ENCODE data around the gene XCR1. TPM values are rescaled to one million over a fixed set of nuclear protein-coding genes. Genes with fewer than 3 reads are reported as not detected.
A peak's percentile ranks its signal among the peaks of the same experiment; 100 is the strongest.

Gene XCR1
- total and polyA plus RNA-seq, 2 donors: 4.2 to 5.7 TPM

GRCh38 chr3:45976191-45977091, 50.8 kb downstream of the XCR1 start:
- Histone ChIP-seq H3K4me1 (ENCODE audit: control insufficient read depth in 2 of 2, insufficient read depth in 2 of 2, low read length in 2 of 2) (peaks cover 77 to 89% of the 10 kb centered on the region in 2 donors), H3K4me3 (ENCODE audit: low read length in 2 of 2) (no peak overlapping the region), H3K27ac (ENCODE audit: low read depth in 1 of 2, low read length in 1 of 2) (peak overlapping the region; percentile 82 to 96), H3K9me3 (ENCODE audit: control insufficient read depth in 2 of 2, insufficient read depth in 1 of 2, low read length in 1 of 2) (no peaks in the 10 kb centered on the region), H3K36me3 (ENCODE audit: control insufficient read depth in 2 of 2, insufficient read depth in 2 of 2, low read length in 1 of 2) (peaks cover 26 to 71% of the 10 kb centered on the region in 2 donors), H3K27me3 (ENCODE audit: control insufficient read depth in 2 of 2, insufficient read depth in 1 of 2, low read length in 1 of 2) (no peaks in the 10 kb centered on the region)
- peak in 2 of 9 donors; percentile 63 to 82 for DNase-seq (ENCODE audit: low read depth in 6 of 9, low spot score in 9 of 9)
- WGBS: 26% methylated on average over 6 of the region's 6 CpGs

- peaks cover 19 to 70% of the 10 kb centered on the region in 2 donors for H3K36me3 ChIP-seq (ENCODE audit: control insufficient read depth in 2 of 2, insufficient read depth in 2 of 2, low read length in 1 of 2)
- no peak overlapping the region for H3K4me3 ChIP-seq (ENCODE audit: low read length in 2 of 2)
- WGBS: 11% methylated on average over 5 of the region's 5 CpGs
- peak overlapping the region; percentile 82 to 96 for H3K27ac ChIP-seq (ENCODE audit: low read depth in 1 of 2, low read length in 1 of 2)
- H3K4me1 ChIP-seq (ENCODE audit: control insufficient read depth in 2 of 2, insufficient read depth in 2 of 2, low read length in 2 of 2): peaks cover 70 to 82% of the 10 kb centered on the region in 2 donors
- H3K9me3 ChIP-seq (ENCODE audit: control insufficient read depth in 2 of 2, insufficient read depth in 1 of 2, low read length in 1 of 2): no peaks in the 10 kb centered on the region
- DNase-seq (ENCODE audit: low read depth in 6 of 9, low spot score in 9 of 9): peak in 1 of 9 donors; percentile 75
- H3K27me3 ChIP-seq (ENCODE audit: control insufficient read depth in 2 of 2, insufficient read depth in 1 of 2, low read length in 1 of 2): no peaks in the 10 kb centered on the region
These were observed 51.6 kb downstream of the XCR1 start for GRCh38 chr3:45975686-45976085.

- Histone ChIP-seq H3K4me3 (ENCODE audit: low read length in 2 of 2) (no peak overlapping the region), H3K9me3 (ENCODE audit: control insufficient read depth in 2 of 2, insufficient read depth in 1 of 2, low read length in 1 of 2) (no peaks in the 10 kb centered on the region), H3K27me3 (ENCODE audit: control insufficient read depth in 2 of 2, insufficient read depth in 1 of 2, low read length in 1 of 2) (no peaks in the 10 kb centered on the region), H3K36me3 (ENCODE audit: control insufficient read depth in 2 of 2, insufficient read depth in 2 of 2, low read length in 1 of 2) (peaks cover 26 to 74% of the 10 kb centered on the region in 2 donors), H3K4me1 (ENCODE audit: control insufficient read depth in 2 of 2, insufficient read depth in 2 of 2, low read length in 2 of 2) (peaks cover 65 to 73% of the 10 kb centered on the region in 2 donors), H3K27ac (ENCODE audit: low read depth in 1 of 2, low read length in 1 of 2) (peak overlapping the region in 1 of 2 donors; percentile 96)
- 82% methylated on average over 4 of the region's 4 CpGs for WGBS
- DNase-seq (ENCODE audit: low read depth in 6 of 9, low spot score in 9 of 9): peak in 1 of 9 donors; percentile 55
These were observed 52.6 kb downstream of the XCR1 start for GRCh38 chr3:45974686-45975085.

GRCh38 chr3:45972534-45973402, 54.5 kb downstream of the XCR1 start:
- no peak for DNase-seq (ENCODE audit: low read depth in 6 of 9, low spot score in 9 of 9)
- peaks cover 40 to 80% of the 10 kb centered on the region in 2 donors for H3K36me3 ChIP-seq (ENCODE audit: control insufficient read depth in 2 of 2, insufficient read depth in 2 of 2, low read length in 1 of 2)

GRCh38 chr3:45969953-45970352, 57.3 kb downstream of the XCR1 start:
- no peaks in the 10 kb centered on the region for H3K9me3 ChIP-seq (ENCODE audit: control insufficient read depth in 2 of 2, insufficient read depth in 1 of 2, low read length in 1 of 2)
- DNase-seq (ENCODE audit: low read depth in 6 of 9, low spot score in 9 of 9): no peak
- H3K4me3 ChIP-seq (ENCODE audit: low read length in 2 of 2): no peak overlapping the region
- no peak overlapping the region for H3K27ac ChIP-seq (ENCODE audit: low read depth in 1 of 2, low read length in 1 of 2)
- H3K27me3 ChIP-seq (ENCODE audit: control insufficient read depth in 2 of 2, insufficient read depth in 1 of 2, low read length in 1 of 2): no peaks in the 10 kb centered on the region
- peaks cover 65 to 90% of the 10 kb centered on the region in 2 donors for H3K36me3 ChIP-seq (ENCODE audit: control insufficient read depth in 2 of 2, insufficient read depth in 2 of 2, low read length in 1 of 2)
- H3K4me1 ChIP-seq (ENCODE audit: control insufficient read depth in 2 of 2, insufficient read depth in 2 of 2, low read length in 2 of 2): peaks cover 24 to 53% of the 10 kb centered on the region in 2 donors
- WGBS: 98% methylated on average over 3 of the region's 3 CpGs

More at GRCh38 chr3:45972534-45973402, 54.5 kb downstream of the XCR1 start:
- H3K4me1 ChIP-seq (ENCODE audit: control insufficient read depth in 2 of 2, insufficient read depth in 2 of 2, low read length in 2 of 2): peaks cover 47 to 54% of the 10 kb centered on the region in 2 donors
- no peaks in the 10 kb centered on the region for H3K27me3 ChIP-seq (ENCODE audit: control insufficient read depth in 2 of 2, insufficient read depth in 1 of 2, low read length in 1 of 2)
- no peak overlapping the region for H3K4me3 ChIP-seq (ENCODE audit: low read length in 2 of 2)
- H3K9me3 ChIP-seq (ENCODE audit: control insufficient read depth in 2 of 2, insufficient read depth in 1 of 2, low read length in 1 of 2): no peaks in the 10 kb centered on the region
- WGBS: 76% methylated on average over 6 of the region's 6 CpGs
- peak overlapping the region; percentile 25 to 53 for H3K27ac ChIP-seq (ENCODE audit: low read depth in 1 of 2, low read length in 1 of 2)

- H3K36me3 ChIP-seq (ENCODE audit: control insufficient read depth in 2 of 2, insufficient read depth in 2 of 2, low read length in 1 of 2): peaks cover 71 to 91% of the 10 kb centered on the region in 2 donors
- no peak overlapping the region for H3K27ac ChIP-seq (ENCODE audit: low read depth in 1 of 2, low read length in 1 of 2)
- DNase-seq (ENCODE audit: low read depth in 6 of 9, low spot score in 9 of 9): no peak
- 98% methylated on average over 3 of the region's 3 CpGs for WGBS
- H3K4me1 ChIP-seq (ENCODE audit: control insufficient read depth in 2 of 2, insufficient read depth in 2 of 2, low read length in 2 of 2): peaks cover 16 to 45% of the 10 kb centered on the region in 2 donors
- H3K9me3 ChIP-seq (ENCODE audit: control insufficient read depth in 2 of 2, insufficient read depth in 1 of 2, low read length in 1 of 2): no peaks in the 10 kb centered on the region
- H3K4me3 ChIP-seq (ENCODE audit: low read length in 2 of 2): no peak overlapping the region
- H3K27me3 ChIP-seq (ENCODE audit: control insufficient read depth in 2 of 2, insufficient read depth in 1 of 2, low read length in 1 of 2): no peaks in the 10 kb centered on the region
These were observed 58.2 kb downstream of the XCR1 start for GRCh38 chr3:45969116-45969515.

GRCh38 chr3:45968706-45969105, 58.6 kb downstream of the XCR1 start:
- H3K4me1 ChIP-seq (ENCODE audit: control insufficient read depth in 2 of 2, insufficient read depth in 2 of 2, low read length in 2 of 2): peaks cover 12 to 41% of the 10 kb centered on the region in 2 donors
- H3K27ac ChIP-seq (ENCODE audit: low read depth in 1 of 2, low read length in 1 of 2): no peak overlapping the region
- over 99% methylated on average over 2 of the region's 2 CpGs for WGBS
- no peak overlapping the region for H3K4me3 ChIP-seq (ENCODE audit: low read length in 2 of 2)
- no peaks in the 10 kb centered on the region for H3K27me3 ChIP-seq (ENCODE audit: control insufficient read depth in 2 of 2, insufficient read depth in 1 of 2, low read length in 1 of 2)
- H3K36me3 ChIP-seq (ENCODE audit: control insufficient read depth in 2 of 2, insufficient read depth in 2 of 2, low read length in 1 of 2): peaks cover 71 to 92% of the 10 kb centered on the region in 2 donors
- DNase-seq (ENCODE audit: low read depth in 6 of 9, low spot score in 9 of 9): no peak
- no peaks in the 10 kb centered on the region for H3K9me3 ChIP-seq (ENCODE audit: control insufficient read depth in 2 of 2, insufficient read depth in 1 of 2, low read length in 1 of 2)

GRCh38 chr3:45968149-45968548, 59.1 kb downstream of the XCR1 start:
- Histone ChIP-seq H3K36me3 (ENCODE audit: control insufficient read depth in 2 of 2, insufficient read depth in 2 of 2, low read length in 1 of 2) (peaks cover 74 to 95% of the 10 kb centered on the region in 2 donors), H3K27me3 (ENCODE audit: control insufficient read depth in 2 of 2, insufficient read depth in 1 of 2, low read length in 1 of 2) (no peaks in the 10 kb centered on the region), H3K9me3 (ENCODE audit: control insufficient read depth in 2 of 2, insufficient read depth in 1 of 2, low read length in 1 of 2) (no peaks in the 10 kb centered on the region), H3K27ac (ENCODE audit: low read depth in 1 of 2, low read length in 1 of 2) (no peak overlapping the region), H3K4me3 (ENCODE audit: low read length in 2 of 2) (no peak overlapping the region), H3K4me1 (ENCODE audit: control insufficient read depth in 2 of 2, insufficient read depth in 2 of 2, low read length in 2 of 2) (peaks cover 9 to 38% of the 10 kb centered on the region in 2 donors)
- no peak for DNase-seq (ENCODE audit: low read depth in 6 of 9, low spot score in 9 of 9)
- WGBS: 99% methylated on average over 9 of the region's 9 CpGs
